Ascending aorta (tissue), 2 donors: ENCODE results near the gene GPC6. TPM values are rescaled to one million over a fixed set of nuclear protein-coding genes. Genes with fewer than 3 reads are reported as not detected.

ENCODE experiments used
- DNase-seq, 2 donors: peaks; one replicate each; pipeline ENCODE4 v3.0.0-alpha.2; 2019; ENCODE audit warnings: low spot score in 2 of 2
- H3K27ac ChIP-seq, 2 donors: fragments of 200-600 bp; sonication (generic); one replicate each; pipeline ENCODE4 v1.5.1; 2016 to 2017; ENCODE audit warnings: mild to moderate bottlenecking in 1 of 2
- H3K27me3 ChIP-seq: fragments of 200-600 bp; sonication (generic); one replicate; pipeline ENCODE4 v1.5.1; 2017
- H3K36me3 ChIP-seq, 2 donors: fragments of 200-600 bp; sonication (generic); one replicate each; pipeline ENCODE4 v1.5.1; 2016
- H3K4me1 ChIP-seq, 2 donors: fragments of 200-600 bp; sonication (generic); one replicate each; pipeline ENCODE4 v1.5.1; 2016 to 2017; ENCODE audit warnings: mild to moderate bottlenecking in 1 of 2
- H3K4me3 ChIP-seq, 2 donors: fragments of 200-600 bp; sonication (generic); one replicate each; pipeline ENCODE4 v1.5.1; 2016 to 2017; ENCODE audit warnings: mild to moderate bottlenecking in 1 of 2
- H3K9me3 ChIP-seq, 2 donors: fragments of 200-600 bp; sonication (generic); one replicate each; pipeline ENCODE4 v1.5.1; 2016
- CTCF ChIP-seq, 3 experiments: fragments of 200-600 bp in 2 of 3; fragments of 450-650 bp in 1 of 3; sonication (generic) in 2 of 3; IDR thresholded peaks; one replicate each; pipeline ENCODE4 v1.5.1; 2016 to 2019; ENCODE audit warnings: antibody characterized with exemption in 3 of 3, mild to moderate bottlenecking in 1 of 3, moderate library complexity in 1 of 3
- intact Hi-C: fragments of 100-400 bp; cut with DNase I; formaldehyde crosslinking; loops from one replicate; pipeline ENCODE4 v1.15.1; 2023
- total RNA-seq: library from RNA; depleted of rRNA; stranded (reverse); fragments of >200 nt; gene quantifications from one replicate; pipeline ENCODE4 v1.1.0, GENCODE V29; 2016

Gene GPC6
- total RNA-seq, 1 donor from 2014 or later = 23.2 TPM

- Histone ChIP-seq H3K9me3 (no peaks in the 10 kb centered on the region), H3K4me1 (no peaks in the 10 kb centered on the region), H3K36me3 (no peaks in the 10 kb centered on the region), H3K27me3 (no peaks in the 10 kb centered on the region), H3K4me3 (no peak overlapping the region), H3K27ac (no peak overlapping the region)
- TF ChIP-seq CTCF (IDR thresholded peaks at IDR 0.05) = no peak
- DNase-seq = no peak
- intact Hi-C loops = no loop called here
These were observed 146.2 kb downstream of the GPC6 start for GRCh38 chr13:93372856-93373255.

GRCh38 chr13:93375491-93375890, 148.9 kb downstream of the GPC6 start:
- Histone ChIP-seq H3K4me3 (no peak overlapping the region), H3K4me1 (no peaks in the 10 kb centered on the region), H3K27ac (no peak overlapping the region), H3K36me3 (no peaks in the 10 kb centered on the region), H3K9me3 (no peaks in the 10 kb centered on the region), H3K27me3 (no peaks in the 10 kb centered on the region)
- intact Hi-C loops = no loop called here
- no peak for DNase-seq
- TF ChIP-seq CTCF (IDR thresholded peaks at IDR 0.05) = no peak

- TF ChIP-seq CTCF (IDR thresholded peaks at IDR 0.05) = no peak
- Histone ChIP-seq H3K4me1 (no peaks in the 10 kb centered on the region), H3K9me3 (no peaks in the 10 kb centered on the region), H3K27ac (no peak overlapping the region), H3K27me3 (no peaks in the 10 kb centered on the region), H3K36me3 (no peaks in the 10 kb centered on the region), H3K4me3 (no peak overlapping the region)
- no peak for DNase-seq
- intact Hi-C loops = no loop called here
These were observed 150.6 kb downstream of the GPC6 start for GRCh38 chr13:93377196-93377595.

- no peaks in the 10 kb centered on the region for H3K9me3 ChIP-seq
- H3K27ac ChIP-seq = no peak overlapping the region
- intact Hi-C loops = no loop called here
- H3K36me3 ChIP-seq = no peaks in the 10 kb centered on the region
- H3K4me1 ChIP-seq = no peaks in the 10 kb centered on the region
- DNase-seq = no peak
- no peak for TF ChIP-seq CTCF (IDR thresholded peaks at IDR 0.05)
- no peaks in the 10 kb centered on the region for H3K27me3 ChIP-seq
- no peak overlapping the region for H3K4me3 ChIP-seq
These were observed 151.6 kb downstream of the GPC6 start for GRCh38 chr13:93378184-93378583.

GRCh38 chr13:93386116-93386515, 159.5 kb downstream of the GPC6 start:
- Histone ChIP-seq H3K4me1 (no peaks in the 10 kb centered on the region), H3K9me3 (no peaks in the 10 kb centered on the region), H3K36me3 (no peaks in the 10 kb centered on the region), H3K27ac (no peak overlapping the region), H3K4me3 (no peak overlapping the region), H3K27me3 (no peaks in the 10 kb centered on the region)
- no peak for DNase-seq
- intact Hi-C loops = no loop called here
- no peak for TF ChIP-seq CTCF (IDR thresholded peaks at IDR 0.05)

GRCh38 chr13:93388701-93389100, 162.1 kb downstream of the GPC6 start:
- H3K4me3 ChIP-seq = no peak overlapping the region
- H3K27ac ChIP-seq = no peak overlapping the region
- no peaks in the 10 kb centered on the region for H3K27me3 ChIP-seq
- no peak for DNase-seq
- no peaks in the 10 kb centered on the region for H3K4me1 ChIP-seq
- intact Hi-C loops = no loop called here
- TF ChIP-seq CTCF (IDR thresholded peaks at IDR 0.05) = no peak
- no peaks in the 10 kb centered on the region for H3K36me3 ChIP-seq
- no peaks in the 10 kb centered on the region for H3K9me3 ChIP-seq
